ENCODE measurements around the gene TPI1.
"Not testable (repeated sequence)": the region's sequence is repeated elsewhere in the genome, so short reads cannot be mapped to it uniquely, and the experiment has no call there.

- not testable (repeated sequence) for TF ChIP-seq CTCF (IDR thresholded peaks at IDR 0.05); MAX (IDR thresholded peaks at IDR 0.05; ENCODE audit: low read depth)
Measured at GRCh38 chr12:6888794-6889193, 21.5 kb downstream of the TPI1 start.

Data from SK-N-SH (cell line).